GM18505 (cell line): ENCODE measurements around the gene EDEM3.

Source experiments
- ATAC-seq: cut with Tn5 transposase; IDR thresholded peaks from one replicate; pipeline ENCODE4 v1.9.1; 2021; ENCODE audit not compliant: unreplicated experiment
- POLR2A ChIP-seq: IDR thresholded peaks from 4 replicates; pipeline ENCODE4 v1.6.1; 2011; ENCODE audit warnings: borderline replicate concordance; ENCODE audit not compliant: insufficient read depth, insufficient read length; ENCODE audit errors: extremely low read depth

EDEM3 gene

DNA sequence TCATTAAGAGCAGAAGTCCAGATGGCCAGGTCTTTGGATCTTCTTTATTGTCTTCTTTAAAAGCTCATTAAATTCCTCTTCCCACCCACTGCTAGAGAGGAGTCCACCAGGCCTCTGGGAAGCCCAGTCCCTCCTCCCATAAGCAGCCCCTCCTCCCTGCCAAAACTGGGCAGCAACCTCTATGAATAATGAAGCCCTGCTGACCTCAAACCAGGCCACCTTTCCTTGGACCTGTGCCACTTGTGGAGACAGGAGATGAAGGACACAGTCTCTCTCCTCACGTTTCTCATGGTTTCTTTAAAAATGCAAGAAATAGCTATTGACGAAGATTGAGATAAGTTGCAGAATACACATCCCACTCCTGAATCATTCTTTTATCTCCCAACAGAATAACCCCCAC is 112.8 kb downstream of the EDEM3 start:
- TF ChIP-seq POLR2A, result no peak
- no peak for ATAC-seq

- ATAC-seq, result no peak
- TF ChIP-seq POLR2A, result no peak
These were observed 114.2 kb downstream of the EDEM3 start for GRCh38 chr1:184640505-184640904.
